Right lung (tissue), 5 donors: Measurements from ENCODE around the gene HTRA3. TPM values are rescaled to one million over a fixed set of nuclear protein-coding genes. Genes with fewer than 3 reads are reported as not detected.
"Not testable (repeated sequence)": the region's sequence is repeated elsewhere in the genome, so short reads cannot be mapped to it uniquely, and the experiment has no call there.

ENCODE experiments used
- DNase-seq, 2 donors: peaks; one replicate each; pipeline ENCODE4 v3.0.0-alpha.2; 2013
- polyA plus RNA-seq, 5 donors: library from polyadenylated mRNA; unstranded; fragments of 120-200 nt; gene quantifications; one replicate each; pipeline versions ENCODE4 v1.2.1 to v1.2.3, GENCODE V29; 2013; ENCODE audit warnings: inconsistent platforms in 1 of 5, low replicate concordance in 1 of 5; ENCODE audit not compliant: insufficient read length in 5 of 5, insufficient read depth in 1 of 5

HTRA3 gene
- polyA plus RNA-seq, 5 donors, result 8.6 to 17.7 (median 11.0) TPM

GRCh38 chr4:8341691-8342090, 72.1 kb downstream of the HTRA3 start:
- DNase-seq, result no peak

GRCh38 chr4:8342651-8343261, 73.2 kb downstream of the HTRA3 start:
- no peak for DNase-seq

GRCh38 chr4:8343262-8343966, 73.9 kb downstream of the HTRA3 start:
- DNase-seq, result no peak

GRCh38 chr4:8343967-8344331, 74.4 kb downstream of the HTRA3 start:
- no peak for DNase-seq

GRCh38 chr4:8344377-8344776, 74.8 kb downstream of the HTRA3 start:
- no peak for DNase-seq

- DNase-seq, result no peak
Measured at GRCh38 chr4:8345053-8345945, 75.7 kb downstream of the HTRA3 start.

GRCh38 chr4:8345946-8346814, 76.6 kb downstream of the HTRA3 start:
- DNase-seq, result no peak

- no peak for DNase-seq
Measured at GRCh38 chr4:8346838-8347605, 77.5 kb downstream of the HTRA3 start.

GRCh38 chr4:8347660-8348059, 78.1 kb downstream of the HTRA3 start:
- no peak for DNase-seq

GRCh38 chr4:8348071-8348470, 78.5 kb downstream of the HTRA3 start:
- DNase-seq, result no peak

- not testable (repeated sequence) for DNase-seq
Measured at GRCh38 chr4:8349236-8349635, 79.7 kb downstream of the HTRA3 start.

- DNase-seq, result no peak
Measured at GRCh38 chr4:8349664-8350236, 80.2 kb downstream of the HTRA3 start.

GRCh38 chr4:8350352-8350751, 80.8 kb downstream of the HTRA3 start:
- DNase-seq, result no peak

GRCh38 chr4:8350841-8351461, 81.4 kb downstream of the HTRA3 start:
- no peak for DNase-seq

- peak in 1 of 2 donors; percentile 39 for DNase-seq
Measured at GRCh38 chr4:8351931-8352367, 82.4 kb downstream of the HTRA3 start.

- DNase-seq, result no peak
Measured at GRCh38 chr4:8352368-8353157, 83.0 kb downstream of the HTRA3 start.

- no peak for DNase-seq
Measured at GRCh38 chr4:8353158-8353669, 83.7 kb downstream of the HTRA3 start.

- no peak for DNase-seq
Measured at GRCh38 chr4:8353912-8354453, 84.4 kb downstream of the HTRA3 start.

- no peak for DNase-seq
Measured at GRCh38 chr4:8355306-8355705, 85.8 kb downstream of the HTRA3 start.
